NCI-H2081 treated with DMSO at 0.1 percent for 48 hours (cell line): ENCODE data around the gene DPYSL4.

Experiments
- DNase-seq: peaks from one replicate; lab custom pipeline; 2025; lab: John Stamatoyannopoulos, UW

Gene DPYSL4

DNA sequence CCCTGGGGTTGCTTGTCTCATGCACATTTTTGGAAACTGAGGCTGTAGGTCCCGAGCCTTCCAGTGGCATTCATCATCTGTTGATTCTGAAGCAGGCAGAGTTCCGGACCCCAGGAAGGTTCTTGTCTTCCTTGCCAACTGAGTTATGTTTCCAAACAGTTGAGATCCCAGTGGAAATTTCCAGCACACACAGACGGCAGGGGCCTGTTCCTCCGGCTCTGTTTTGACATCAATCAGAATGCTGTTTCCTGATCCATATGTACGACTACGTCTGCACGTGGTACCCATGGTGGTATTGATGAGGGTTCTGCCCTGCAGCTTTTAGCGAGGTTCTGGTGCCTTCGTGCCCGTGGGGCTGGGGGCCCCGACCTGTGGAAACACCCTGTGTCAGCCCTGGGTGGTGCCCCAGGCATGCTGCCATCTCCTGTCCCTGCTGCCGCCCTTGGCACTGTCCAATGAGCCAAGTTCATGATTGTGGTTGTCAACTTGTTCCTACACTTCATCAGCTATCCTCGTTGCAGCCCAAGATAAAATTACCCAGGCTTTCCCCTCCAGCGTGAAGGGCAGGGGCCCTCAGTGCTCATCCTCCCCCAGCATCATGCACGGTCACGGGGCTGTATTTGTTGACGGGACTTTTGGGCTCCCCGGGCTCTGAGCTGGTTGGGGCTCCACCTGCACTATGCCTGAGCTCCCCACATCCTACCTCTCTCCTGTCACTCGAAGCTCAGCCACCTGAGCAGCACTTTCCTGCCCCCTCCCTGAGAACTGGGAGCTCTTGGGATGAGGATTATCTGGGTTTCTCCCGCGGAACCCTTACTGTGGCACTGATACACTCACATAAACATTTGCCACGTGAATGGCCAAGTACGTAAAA lies 7.8 kb upstream of the DPYSL4 start:
- no peak for DNase-seq

DNA sequence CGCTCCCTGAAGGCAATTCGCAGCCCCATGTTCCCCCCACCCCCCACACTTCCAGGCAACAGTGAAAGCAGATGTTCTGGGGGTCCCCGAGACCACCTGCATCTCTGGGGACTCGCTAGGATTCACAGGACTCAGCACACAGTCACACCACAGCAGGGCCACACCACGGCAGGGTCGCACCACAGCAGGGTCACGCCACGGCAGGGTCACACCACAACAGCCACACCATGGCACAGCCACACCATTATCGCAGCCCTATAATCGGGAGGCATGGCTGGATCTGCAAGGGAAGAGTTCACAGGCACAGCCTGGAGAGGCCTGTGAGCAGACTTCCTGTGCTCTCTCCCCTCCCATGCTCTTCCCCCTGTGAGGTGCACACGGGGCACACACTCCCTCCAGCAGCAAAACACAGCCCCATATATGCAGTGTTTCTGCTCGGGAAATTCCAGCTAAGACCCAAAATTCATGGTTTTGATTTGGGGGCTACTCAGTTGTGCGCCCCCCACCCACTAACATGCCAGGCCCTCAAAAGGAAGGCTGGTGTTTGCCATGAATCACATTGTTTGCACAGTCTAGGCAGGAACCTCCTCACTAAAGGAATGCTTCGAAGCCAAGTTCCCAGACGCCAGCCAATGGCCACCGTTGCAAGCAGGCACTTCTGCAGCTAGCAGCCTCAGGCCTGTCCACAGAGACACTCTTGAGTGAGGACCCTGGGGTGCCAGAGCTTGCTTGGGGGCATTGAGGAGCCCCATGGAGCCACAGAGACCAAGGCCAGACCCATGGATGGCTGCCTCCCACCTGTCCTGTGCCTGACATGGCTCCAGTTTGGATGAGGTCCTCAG lies 7.0 kb upstream of the DPYSL4 start:
- no peak for DNase-seq

DNA sequence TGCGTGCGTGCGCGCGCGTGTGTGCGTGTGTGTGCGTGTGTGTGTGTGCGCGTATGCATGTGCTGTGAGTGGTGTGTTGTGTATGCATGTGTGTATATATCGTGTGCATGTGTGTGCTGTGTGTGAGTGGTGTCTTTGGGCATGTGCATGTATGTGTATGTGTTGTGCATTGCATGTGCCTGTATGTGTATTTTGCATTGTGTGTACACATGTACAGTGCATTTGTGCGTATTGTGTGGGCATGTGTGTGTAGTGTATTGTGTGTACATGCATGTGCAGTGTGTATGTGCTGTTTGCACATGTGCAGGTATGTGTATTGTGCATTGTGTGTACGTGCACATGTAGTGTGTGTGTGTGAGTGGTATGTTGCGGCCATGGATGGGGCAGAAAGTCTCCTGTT lies 6.0 kb upstream of the DPYSL4 start:
- no peak for DNase-seq

DNA sequence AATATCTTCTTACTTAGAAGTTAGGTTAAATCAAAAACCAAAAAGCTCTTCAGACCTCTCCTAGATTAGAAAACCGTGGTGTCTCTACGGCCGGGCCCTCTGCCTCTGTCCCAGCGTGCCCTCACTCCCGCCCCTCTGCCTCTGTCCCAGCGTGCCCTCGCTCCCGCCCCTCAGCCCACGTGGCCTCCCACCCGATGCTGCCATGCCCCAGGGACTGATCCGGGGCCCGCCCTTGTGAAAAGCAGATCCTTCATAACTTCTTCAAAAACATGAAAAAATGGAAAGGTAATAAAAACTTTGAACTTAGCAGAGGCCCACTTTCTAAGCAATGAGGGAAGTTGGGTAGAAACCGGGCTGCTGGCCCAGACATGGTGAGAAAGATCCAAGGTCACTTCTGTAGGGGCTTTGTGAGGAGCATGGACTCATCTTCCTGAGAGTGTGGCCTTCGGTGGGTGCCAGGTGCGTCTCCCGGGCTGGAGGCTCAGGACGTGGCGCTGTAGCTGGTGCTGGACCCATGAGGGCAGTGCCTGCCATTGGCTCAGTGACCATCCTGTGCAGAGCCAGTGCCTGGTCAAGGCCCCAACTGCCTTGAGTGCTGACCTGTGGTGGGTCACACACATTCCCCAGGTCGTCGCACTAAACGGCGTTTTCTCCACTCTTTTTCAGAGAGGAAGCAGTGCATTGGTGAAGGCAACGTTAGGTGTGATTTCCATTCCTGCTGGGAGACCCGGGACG lies 4.9 kb upstream of the DPYSL4 start:
- no peak for DNase-seq

DNA sequence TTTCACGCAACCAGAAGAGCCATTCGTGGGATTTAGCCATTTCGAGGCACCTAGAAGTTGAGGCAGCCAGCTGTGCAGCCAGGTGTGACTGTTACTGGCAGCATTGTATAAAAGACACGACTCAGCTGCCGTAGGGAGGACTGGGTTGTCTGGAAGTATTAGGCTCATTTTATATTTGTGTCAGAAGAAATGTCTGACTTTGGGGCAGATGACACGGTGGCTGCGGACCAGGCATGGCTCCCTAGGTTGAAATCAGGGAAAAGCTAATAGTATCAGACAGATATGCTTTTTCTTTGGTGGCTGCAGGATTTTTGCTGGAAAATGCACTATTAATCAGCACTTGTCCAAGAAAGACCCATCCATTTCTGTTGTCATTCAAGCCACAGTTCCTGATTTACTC lies 4.2 kb upstream of the DPYSL4 start:
- DNase-seq: no peak

DNA sequence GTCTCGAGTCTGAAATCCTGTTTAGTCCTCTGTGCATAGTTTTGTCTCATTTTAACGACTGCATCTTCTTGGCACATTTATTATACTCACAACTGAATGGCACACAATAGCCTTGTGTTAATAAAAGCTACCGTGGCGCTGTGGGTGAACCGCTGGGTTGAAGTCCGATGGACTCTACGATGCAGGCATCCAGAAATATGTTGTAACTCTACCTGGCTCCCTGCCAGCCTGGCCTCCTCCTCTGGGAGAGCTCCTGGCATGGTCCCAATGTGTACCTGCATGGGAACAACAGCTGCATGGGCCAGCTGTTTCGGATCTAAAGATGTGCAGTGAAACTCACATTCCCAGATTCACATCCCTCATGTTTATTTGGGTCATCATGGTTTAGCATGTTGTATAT lies 3.7 kb upstream of the DPYSL4 start:
- DNase-seq: no peak

DNA sequence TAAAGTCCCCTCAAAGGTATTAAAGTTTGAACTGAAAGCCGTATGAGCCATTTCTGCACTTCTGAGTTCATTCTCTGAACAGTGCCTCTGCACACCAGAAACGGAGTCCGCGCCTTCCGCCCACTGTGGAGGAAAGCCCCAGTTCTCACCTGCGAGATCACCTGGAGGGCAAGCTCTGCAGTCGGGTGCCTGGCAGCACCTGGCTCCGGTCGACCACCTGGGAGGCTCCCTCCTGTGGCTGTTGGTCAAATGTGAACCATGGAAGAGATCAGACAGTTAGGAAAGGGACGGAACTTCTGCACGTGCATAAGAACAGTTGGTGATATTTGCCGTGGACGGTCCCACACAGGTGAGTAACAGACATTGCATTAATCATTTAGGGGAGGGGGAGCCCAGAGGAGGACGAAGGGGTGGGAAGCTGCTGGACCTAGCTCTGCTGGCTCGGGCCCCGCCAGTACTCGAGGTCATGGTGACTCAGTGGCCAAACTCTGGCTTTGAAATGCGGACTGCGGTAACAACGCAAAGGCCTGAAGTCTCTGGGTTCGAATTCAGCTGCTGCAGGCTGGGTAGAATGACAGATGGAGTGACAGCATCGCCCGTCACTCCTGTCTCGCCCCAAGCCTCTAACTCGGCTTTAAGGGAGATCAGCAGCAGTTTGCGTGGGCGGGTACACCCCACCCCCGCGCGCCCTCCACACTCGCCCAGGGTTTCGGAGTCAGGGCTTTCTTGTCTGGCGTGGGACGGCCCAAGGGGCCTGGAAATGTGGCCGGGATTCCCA lies 1.7 kb upstream of the DPYSL4 start:
- DNase-seq: no peak

DNA sequence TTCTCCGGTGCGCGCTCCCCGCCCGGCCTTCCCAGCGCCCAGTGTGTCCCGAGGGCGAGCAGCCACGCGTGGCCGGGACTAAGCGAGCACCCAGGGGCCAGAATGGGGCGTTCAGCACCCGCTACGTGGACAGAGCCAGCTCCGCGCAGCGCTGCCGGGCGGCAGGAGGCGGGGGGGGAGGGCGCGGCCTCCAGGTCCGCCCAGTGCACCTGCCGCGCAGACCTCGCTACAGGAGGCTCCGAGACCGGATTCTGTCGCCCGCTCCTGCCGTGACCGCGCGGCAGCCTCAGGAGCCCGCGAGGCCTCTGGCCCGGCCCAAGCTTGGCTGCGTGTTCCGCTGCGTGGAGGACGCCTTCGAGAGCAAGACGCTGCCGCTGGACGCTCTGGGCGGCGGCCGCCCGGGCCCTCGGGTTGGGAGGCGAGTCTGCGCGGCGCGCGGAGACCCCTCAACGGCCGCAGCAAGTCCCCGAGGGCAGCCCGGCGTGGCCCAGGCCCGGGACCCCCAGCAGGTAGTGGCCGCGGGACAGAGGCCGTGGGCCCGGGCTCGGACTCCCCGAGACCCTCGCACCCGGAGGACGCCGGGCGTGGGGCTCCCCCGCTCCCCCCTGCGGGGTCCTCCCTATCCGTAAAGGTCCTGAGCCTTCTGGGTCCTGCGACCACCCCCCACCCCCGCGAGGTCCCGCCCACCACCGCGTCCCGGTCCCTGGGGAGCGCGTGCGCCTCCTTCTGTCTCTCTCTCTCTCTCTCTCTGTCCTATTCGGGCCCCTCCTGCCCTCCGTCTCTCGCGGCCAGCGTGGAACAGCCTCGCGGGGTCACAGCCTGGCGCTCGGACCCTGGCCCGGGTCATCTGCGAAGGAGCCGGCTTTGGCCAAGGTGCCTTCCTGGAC lies 904 bp upstream of the DPYSL4 start:
- no peak for DNase-seq

DNA sequence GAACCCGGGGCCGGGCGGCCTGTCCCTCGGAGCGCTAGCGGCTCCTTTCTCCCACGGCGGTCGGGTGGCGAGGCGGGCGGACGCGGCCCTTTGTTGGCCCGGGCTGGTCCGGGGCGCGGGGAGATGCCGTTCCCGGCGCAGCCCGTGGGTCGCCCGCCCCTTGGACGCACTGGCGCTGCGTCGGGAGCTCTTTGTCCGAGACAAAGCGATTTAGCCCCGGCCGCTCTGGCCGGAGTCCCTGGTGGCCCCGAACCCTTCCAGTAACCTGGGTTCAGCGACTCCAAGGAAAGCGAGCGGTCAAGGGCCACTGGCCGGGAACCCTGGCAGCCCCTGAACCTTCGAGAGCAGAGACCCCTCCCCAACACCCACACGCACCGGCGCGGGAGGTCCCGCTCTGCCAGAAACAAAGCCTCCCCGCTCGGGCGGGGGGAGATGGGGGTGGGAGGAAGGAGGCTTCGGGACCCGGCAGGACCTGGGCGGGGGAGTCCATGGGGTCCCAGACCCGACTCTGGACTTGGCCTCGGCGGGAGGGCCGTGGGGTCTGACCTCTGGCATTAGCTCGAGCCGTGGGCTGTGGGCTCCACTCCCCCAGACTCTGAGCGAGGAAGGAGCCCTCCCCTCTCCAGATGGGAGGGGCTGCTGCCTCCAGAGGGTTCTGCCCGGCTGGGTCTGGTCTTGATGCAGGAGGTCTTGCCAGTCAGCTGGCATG lies 836 bp downstream of the DPYSL4 start:
- DNase-seq: no peak

DNA sequence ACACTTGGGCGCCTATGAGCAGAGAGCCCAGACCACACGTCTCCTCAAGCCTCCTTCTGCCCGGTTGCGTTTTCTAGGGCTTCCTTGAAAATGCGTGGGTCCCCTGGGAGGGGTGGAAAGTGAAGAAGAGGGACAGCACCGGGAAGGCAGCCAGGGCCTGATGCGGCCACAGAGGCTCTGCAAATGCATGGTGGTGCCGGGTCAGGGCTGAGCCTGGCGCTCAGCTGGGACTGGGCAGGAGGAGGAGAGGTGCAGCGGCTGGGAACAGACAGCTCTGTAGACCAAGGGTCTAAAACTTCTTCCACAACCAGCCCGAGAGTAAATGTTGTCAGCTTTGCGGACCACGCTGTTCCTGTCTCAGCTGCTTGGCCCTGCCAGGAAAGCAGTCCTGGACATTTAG lies 1.6 kb downstream of the DPYSL4 start:
- no peak for DNase-seq

DNA sequence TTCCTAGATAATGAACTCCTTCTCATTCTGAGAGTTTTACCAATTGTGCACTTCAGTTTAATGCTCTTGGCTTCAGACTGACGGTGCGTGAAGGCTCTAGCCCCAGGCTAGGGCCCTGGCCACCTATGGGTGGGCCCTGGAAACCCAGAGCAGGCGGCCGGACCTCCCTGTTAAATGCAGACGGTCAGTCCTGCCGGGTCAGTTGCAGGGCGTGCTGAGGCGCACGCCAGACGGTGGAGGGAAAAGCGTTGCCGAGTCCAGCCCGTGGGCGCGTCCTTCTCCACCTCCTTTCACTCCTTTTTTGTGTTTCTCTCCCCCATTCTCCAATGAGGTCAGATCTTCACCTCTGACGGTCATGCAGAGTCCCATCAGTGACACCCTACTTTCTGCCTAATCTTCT lies 2.3 kb downstream of the DPYSL4 start:
- no peak for DNase-seq

DNA sequence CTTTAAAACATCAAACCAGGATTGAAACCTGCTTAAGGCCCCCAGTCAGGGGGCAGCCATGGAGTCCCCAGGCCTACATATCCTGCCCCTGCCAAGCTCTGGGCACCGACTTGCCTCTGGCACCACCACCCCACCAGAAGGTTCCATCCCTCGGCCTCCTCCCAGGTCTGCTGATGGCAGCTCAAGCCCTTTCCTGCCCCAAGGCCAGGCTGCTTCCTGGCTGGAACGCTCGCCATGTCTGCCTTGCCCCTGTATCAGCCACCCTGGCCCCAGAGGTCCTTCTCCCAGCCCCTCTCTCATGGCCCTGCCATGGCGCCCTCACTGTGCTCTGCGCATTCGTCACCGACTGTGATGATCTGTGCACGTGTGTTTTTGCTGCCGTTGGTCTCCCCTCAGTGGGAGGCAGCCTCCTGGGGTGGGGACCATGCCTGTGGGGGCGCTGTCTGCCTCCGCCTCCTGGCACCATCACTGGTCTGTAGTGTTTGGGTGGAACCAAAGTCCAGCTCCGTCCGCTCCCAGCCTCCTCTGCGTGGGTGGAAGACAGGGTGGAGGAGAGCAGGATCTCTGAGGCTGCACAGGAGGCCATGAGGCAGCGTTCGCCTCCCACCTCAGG lies 3.2 kb downstream of the DPYSL4 start:
- no peak for DNase-seq

DNA sequence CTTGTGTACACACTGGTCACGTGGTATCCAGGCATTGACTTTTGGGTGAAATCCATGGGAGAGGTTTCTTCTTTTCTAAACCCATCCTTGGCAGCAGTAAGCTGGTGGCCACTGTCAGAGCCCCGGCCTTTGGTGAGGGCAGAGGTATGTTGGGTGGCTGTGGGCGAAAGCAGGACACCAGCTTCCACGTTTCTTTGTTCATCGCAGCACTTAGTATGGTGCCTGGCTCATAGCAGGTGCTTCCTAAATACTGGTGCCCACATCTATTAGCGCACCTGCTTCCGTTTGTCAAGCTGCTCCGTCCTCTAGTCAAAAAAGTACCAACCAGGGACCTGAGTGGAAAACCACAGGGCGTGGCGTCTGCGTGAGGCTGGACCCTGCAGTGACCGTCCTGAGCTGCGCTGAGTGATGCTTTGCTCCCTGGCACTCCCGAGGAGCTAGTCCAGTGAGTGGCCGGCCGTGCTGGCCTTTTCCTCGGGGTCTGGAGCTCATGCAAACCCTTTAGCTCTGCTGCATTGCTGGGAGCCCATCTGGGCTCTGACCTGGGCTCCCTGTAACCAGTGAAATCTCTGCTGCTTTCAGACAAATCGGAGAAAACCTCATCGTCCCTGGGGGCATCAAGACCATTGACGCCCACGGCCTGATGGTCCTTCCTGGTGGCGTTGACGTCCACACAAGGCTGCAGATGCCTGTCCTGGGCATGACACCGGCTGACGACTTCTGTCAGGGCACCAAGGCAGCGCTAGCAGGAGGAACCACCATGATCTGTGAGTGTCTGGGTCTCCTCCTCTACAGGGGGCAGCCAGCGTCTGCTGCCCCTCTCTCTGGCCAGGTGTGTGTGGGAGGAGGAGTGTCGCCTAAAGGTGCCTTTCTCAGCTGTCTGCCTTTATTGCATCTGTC lies 5.6 kb downstream of the DPYSL4 start:
- DNase-seq: no peak

DNA sequence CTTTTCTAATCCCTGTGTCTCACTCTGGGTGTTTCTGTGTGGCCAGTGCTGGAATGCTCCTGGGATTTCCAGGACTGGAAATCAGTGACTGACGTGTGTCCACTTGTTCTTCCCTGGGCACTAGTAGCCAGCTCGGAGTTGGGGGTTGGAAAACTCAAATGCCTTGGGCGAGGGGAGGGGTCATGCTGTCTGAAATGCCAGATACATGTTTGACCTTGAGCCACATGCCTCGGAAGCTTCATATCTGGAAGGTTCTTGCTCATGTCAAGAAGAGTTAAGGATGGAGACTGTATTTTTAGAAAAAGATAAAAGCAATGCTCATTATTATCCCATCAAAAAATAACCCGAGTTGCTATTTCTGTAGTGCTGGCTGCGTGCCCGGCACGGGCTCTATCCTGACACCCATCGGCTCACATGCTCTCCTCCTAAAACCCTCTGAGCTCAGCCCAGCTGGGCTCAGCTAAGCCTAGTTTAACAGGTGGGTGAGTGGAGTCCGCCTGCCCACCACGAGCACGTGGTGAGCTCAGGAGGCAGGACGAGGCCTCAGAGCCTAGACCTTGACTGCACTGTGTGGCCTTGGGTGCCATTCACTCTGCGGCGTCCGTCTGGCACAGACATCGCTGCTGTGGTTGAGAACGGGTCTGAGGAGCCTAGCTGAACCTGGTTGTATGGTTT lies 6.4 kb downstream of the DPYSL4 start:
- no peak for DNase-seq

DNA sequence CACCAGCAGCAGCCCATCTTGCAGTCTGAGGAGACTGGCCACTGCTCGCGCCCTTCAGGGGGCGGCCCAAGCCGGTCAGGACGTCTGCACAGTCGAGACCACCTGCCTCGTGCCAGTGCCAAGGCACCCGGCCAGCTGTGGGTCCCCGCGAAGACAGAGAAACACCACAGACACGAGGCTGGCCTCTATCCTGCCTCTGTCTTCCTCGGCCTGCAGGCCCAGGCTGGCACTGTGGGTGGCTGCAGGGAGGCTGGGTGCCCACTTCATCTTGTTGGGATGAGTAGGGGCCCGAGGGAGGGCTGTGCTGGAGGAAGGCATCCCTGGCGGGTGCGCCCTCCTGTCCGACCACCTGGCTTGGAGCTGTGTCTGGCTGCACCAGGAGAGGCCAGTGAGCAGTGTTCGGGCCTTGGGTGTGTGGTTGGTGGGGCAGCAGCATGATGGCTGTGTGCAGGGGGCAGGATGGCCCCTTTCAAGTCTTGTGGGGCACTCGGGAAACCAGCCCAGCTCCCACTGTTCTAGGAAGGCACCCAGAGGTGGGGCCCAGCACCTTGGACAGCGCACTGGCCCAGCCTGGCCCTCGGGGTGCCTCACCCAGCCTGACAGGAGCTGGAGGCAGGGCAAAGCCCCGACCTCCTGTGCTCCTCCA lies 7.3 kb downstream of the DPYSL4 start:
- DNase-seq: no peak

DNA sequence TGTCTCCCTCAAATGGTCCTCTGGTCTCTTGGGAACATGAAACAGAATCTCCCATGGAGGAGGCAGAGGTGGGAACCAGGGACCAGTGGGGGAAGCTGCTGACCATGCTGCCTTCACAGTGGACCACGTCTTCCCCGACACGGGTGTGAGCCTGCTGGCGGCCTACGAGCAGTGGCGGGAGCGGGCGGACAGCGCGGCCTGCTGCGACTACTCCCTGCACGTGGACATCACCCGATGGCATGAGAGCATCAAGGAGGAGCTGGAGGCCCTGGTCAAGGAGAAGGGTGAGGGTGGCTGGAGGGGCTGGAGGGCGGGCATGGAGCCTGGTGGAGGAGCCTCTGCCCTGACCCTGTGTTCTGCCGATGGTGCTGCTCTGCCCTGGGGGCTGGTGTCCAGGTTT lies 8.0 kb downstream of the DPYSL4 start:
- no peak for DNase-seq

DNA sequence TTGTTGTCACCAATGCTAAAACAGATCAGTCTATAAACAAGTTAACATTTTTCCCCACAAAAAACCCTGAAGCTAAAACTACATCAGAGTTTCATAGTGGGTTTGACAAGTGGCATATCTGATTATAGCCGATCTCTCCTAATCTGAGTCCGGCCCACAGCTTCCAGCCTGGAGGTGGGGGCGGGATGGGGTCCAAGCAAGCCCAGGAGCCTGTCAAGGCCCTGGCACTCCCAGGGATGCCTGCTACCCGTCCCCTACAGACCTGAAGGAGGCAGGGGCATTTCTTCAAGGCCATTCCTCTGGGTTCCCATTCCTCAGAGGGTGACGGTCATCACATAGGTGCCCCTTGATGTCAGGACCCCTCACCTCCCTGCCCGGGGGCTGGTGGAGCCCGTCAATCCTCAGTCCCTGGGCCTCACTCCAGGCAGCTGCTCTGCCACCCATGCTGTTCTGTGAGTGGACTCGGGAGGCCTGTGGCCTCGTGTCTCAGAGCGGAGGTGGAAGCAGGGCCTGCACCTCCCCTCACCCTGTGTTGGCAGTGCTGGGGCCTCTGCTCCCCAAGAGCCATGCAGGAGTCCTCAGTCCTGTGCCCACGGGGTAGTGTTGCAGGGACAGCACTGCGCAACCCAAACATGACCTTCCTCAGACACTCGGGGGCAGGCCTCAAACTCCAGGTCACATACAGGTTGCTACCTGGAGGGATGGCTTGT lies 8.8 kb downstream of the DPYSL4 start:
- DNase-seq: no peak
